Hematopoietic multipotent progenitor cell treated with erythropoietin and hydrocortisone succinate and interleukin-3 and kit ligand, for 4 days (in vitro differentiated cells): ENCODE data around the gene DNAH7.
A peak's percentile ranks its signal among the peaks of the same experiment; 100 is the strongest.
"Not testable (repeated sequence)": the region's sequence is repeated elsewhere in the genome, so short reads cannot be mapped to it uniquely, and the experiment has no call there.

Experiments
- DNase-seq: peaks from one replicate; pipeline ENCODE4 v3.0.0-alpha.2; 2015

DNAH7 gene

GRCh38 chr2:196068271-196069209 lies at the start of gene DNAH7:
DNAH7 (minus strand) TSS chr2:196068837; CDS start chr2:196068711, 126 bp downstream.
- DNase-seq: peak; percentile 94

- DNase-seq: no peak
These were observed 48.6 kb upstream of the DNAH7 start for GRCh38 chr2:196117214-196117705.

- DNase-seq: peak; percentile 38
These were observed 44.7 kb upstream of the DNAH7 start for GRCh38 chr2:196113061-196113974.

- no peak for DNase-seq
These were observed 43.9 kb upstream of the DNAH7 start for GRCh38 chr2:196112418-196113034.

DNA sequence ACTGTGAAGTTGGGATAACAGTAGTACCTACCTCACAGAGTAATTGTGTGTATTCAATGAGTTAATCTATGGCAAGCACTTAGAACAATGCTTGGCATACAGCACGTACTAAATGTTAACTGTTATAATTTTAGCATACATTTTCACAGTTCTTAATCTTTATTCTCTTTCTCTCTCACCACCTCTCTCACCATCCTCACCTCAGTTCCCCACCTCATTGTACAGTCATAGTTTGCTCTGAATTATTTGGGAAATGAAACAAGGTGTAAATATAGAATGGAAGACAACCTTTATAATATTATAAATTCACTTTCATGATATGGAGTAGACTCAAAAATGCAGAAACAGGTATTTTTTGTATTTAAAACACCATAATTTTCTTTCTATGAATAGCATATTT lies 40.0 kb upstream of the DNAH7 start:
- no peak for DNase-seq

DNA sequence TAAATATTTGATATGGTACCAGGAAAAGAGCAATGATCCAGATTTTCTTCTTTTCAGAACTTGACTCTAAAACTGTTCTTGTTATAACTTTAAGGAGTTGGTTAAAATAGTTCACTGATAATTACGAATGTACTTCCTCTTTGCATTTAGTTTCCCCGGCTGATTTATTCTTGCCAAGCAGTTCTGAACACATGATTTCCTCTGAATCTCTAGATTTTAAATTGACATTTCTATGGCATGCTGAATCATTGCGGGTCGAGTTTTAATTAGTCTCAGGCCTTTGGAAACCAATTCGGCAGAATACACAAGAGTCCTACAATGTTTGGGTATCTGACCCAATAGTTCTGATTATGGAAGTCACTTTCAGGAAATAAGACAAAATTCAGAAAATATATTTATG lies 37.3 kb upstream of the DNAH7 start:
- DNase-seq: peak; percentile 83

DNA sequence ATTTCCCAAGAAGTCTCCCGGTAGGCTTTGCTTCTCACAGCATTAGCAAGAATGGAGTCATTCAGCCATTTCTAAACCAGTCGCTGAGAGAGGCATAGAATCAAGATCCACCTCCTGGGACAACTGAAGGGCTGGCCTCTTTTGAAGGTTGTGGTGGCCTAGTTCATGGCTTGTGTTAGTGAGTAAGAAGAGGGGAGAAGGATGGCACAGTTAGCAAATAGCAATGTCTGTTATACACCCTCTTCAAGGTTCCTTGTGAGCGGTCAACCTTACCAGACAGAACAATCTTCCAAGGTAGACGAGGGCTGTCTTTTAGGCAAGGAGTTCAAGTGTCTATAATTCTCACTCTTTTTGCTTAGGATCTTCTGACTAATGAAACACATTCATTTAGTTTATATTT lies 35.4 kb upstream of the DNAH7 start:
- no peak for DNase-seq

DNA sequence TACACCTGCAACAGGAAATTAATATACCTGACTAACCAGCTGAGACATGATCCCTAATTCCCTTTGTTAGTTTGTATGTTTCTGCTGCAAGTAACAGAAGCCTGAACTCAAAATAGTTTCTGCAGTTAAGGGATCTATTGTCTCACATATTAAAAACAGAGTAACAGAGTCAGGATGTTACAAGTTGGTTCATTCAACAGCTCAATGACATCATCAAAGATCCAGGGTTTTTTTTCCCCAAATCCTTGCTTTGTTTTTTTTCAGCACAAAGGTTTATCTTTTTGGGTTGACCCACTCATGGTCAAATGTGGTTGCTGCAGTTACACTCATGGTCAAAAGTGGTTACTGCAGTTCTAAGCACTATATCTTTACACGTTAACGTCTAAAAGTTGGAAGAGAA lies 35.0 kb upstream of the DNAH7 start:
- DNase-seq: no peak

DNA sequence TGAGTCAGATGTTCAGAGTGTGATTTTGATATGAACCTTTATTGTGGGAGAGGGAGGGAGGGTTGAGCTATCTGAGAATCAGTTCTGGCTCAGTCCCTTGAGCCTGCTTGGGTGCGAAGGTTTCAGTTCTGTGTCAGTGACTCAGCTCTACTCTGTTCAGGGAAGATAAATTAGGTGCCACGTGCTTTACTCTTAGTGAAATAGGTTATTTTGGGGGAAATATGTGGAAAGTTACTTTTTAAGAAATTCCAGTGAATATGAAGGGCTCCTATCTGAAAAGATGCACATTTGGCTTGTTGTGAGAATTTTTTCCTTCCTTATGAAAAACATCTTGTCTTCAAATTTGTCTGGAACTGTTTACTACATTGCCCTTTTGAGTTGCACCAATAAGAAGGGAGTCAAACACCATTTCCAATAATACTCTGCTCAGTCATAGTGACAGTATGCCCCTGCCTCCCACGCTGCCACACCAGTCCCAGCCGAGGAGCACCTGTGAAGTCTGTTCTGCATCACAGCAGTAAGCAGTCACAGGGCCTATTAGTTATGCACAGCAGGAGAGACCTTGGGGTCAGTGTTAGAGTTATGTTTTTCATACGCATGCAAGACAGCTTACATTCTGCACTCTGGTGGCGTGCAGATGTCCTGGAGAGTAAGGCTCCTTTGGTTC lies 32.8 kb upstream of the DNAH7 start:
- peak; percentile 83 for DNase-seq

GRCh38 chr2:196099916-196100315 lies 31.3 kb upstream of the DNAH7 start:
- no peak for DNase-seq

GRCh38 chr2:196097864-196098660 lies 29.4 kb upstream of the DNAH7 start:
- no peak for DNase-seq

DNA sequence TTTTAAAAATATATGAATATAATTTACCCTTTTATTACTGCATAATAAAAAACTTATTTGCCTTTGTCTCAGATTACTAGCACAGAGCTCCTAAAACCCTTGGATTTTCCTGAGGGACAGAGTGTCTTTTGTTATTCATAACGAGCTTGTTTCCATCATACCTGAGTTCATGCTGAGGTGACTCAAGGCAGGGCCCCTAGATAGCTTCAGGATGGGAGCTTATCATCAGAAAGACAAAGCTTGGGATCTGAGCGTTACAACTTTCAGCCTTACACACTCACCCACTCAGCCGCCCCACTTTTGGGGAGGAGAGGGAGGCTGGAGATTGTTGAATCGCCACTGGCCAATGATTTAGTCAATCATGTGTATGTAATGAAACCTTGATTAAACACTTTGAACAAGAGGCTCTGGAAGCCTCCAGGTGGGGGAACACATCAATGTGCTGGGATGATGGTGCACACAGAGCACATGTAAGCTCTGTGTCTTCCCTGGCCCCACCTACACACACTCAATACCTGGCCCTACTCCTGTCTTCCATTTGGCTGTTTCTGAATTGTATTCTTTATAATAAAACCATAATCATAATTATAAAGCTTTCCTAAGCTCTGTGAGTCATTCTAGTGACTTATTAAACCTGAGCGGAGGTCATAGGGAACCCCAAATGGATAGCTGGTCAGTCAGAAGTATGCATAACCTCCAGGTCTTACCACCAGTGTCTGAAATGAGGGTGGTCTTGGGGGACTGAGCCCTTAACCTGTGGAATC lies 28.5 kb upstream of the DNAH7 start:
- DNase-seq: no peak

DNA sequence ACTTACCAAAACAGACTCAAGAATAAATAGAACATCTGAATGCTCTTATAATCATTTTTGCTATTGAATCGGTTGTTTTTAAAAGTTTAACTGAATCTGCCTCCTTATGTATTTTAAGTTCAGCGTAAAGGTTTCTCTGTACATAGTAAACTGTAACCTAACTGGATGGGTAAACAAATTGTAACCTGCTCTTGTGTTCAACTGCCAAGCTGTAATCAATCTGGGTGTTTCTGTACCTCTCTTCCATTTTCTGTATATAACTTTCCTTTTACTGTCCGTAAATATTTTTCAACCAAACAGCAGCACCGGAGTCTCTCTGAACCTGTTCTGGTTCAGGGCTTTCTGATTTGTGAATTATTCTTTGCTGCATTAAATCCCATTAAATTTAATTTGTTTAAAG lies 27.6 kb upstream of the DNAH7 start:
- DNase-seq: no peak

- DNase-seq: not testable (repeated sequence)
These were observed 20.8 kb upstream of the DNAH7 start for GRCh38 chr2:196089448-196089847.

- no peak for DNase-seq
These were observed 19.6 kb upstream of the DNAH7 start for GRCh38 chr2:196088203-196088602.

GRCh38 chr2:196086517-196087368 lies 18.1 kb upstream of the DNAH7 start:
- no peak for DNase-seq

- DNase-seq: no peak
These were observed 15.0 kb upstream of the DNAH7 start for GRCh38 chr2:196083601-196084000.

DNA sequence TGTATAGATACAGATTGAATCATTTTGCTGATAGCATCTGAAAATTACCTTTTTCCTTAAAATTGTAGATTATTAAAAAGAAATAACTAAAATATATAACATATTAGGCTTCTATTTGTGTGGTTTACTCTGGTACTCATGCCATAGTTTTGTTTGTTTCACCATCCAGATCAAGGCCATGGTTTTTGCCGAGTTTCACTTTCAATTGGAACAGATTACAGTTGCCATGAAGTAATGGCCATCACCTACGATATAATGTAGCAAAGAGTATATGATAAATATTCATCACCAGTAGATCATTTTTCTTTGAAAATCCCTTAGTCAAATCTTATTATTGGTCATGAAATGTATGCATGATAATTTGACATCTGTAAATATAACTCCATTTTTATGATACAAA lies 11.9 kb upstream of the DNAH7 start:
- DNase-seq: no peak

DNA sequence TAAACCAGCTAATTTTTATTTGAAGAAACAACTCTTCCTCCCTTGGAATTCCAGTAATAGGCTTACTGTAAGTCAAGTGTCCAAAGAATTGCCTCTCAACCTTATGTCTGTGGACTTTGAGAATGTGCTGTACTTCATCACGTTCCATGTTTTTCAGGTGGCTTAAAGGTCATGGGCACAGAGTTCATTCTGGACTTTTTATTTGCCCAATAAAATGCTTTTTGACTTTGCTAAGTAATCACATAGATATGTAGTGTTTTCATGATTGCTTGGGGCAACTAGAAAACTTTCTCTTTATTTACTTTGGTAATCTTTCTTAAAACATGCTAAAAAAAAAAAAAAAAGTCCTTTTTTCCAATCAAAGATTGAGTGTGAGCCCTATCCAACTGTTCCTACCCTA lies 10.4 kb upstream of the DNAH7 start:
- DNase-seq: no peak

- DNase-seq: no peak
These were observed 9.2 kb upstream of the DNAH7 start for GRCh38 chr2:196077821-196078220.
